CD4-positive, CD25-positive, alpha-beta regulatory T cell (primary cell): Measurements from ENCODE around the gene WDFY4. TPM values are rescaled to one million over a fixed set of nuclear protein-coding genes. Genes with fewer than 3 reads are reported as not detected.

Experiments
- ATAC-seq, 2 donors: fragments of 150-1000 bp; cut with Tn5 transposase; one replicate each; pipeline ENCODE4 v1.10.0; 2021; ENCODE audit warnings: low read depth in 2 of 2, moderate number of reproducible peaks in 2 of 2, moderate library complexity in 1 of 2
- DNase-seq, 3 donors: peaks; one replicate each; pipeline versions ENCODE4 v3.0.0 to v3.0.0-alpha.2; 2012 to 2022; ENCODE audit warnings: mixed read lengths in 1 of 3
- H3K27ac ChIP-seq: one replicate; pipeline ENCODE4 v1.7.0; 2013; ENCODE audit warnings: mild to moderate bottlenecking, low read length; ENCODE audit not compliant: insufficient read depth, poor library complexity, severe bottlenecking
- H3K27me3 ChIP-seq: one replicate; pipeline ENCODE4 v1.7.0; 2013; ENCODE audit warnings: low read length; ENCODE audit not compliant: control insufficient read depth, insufficient read depth
- H3K36me3 ChIP-seq: one replicate; pipeline ENCODE4 v1.7.0; 2013; ENCODE audit warnings: mild to moderate bottlenecking, low read length, moderate library complexity; ENCODE audit not compliant: control insufficient read depth, insufficient read depth
- H3K4me1 ChIP-seq: 2 replicates; pipeline ENCODE4 v1.7.0; 2013; ENCODE audit warnings: mild to moderate bottlenecking, low read length; ENCODE audit not compliant: insufficient read depth, control insufficient read depth, poor library complexity, severe bottlenecking
- H3K4me3 ChIP-seq: one replicate; pipeline ENCODE4 v1.7.0; 2013; ENCODE audit warnings: low read depth, mild to moderate bottlenecking, low read length, moderate library complexity
- H3K9me3 ChIP-seq, 2 experiments: 1 replicate in 1 of 2; 2 replicates in 1 of 2; pipeline ENCODE4 v1.7.0; 2013; ENCODE audit warnings: low read length in 2 of 2, mild to moderate bottlenecking in 1 of 2, moderate library complexity in 1 of 2; ENCODE audit not compliant: control insufficient read depth in 2 of 2
- H3K27ac Mint-ChIP-seq, 3 donors: one replicate each; pipeline ENCODE4 v1.8.0; 2020 to 2022; ENCODE audit warnings: mild to moderate bottlenecking in 3 of 3, mixed read lengths in 3 of 3, moderate library complexity in 2 of 3
- H3K27me3 Mint-ChIP-seq: one replicate; pipeline ENCODE4 v1.8.0; 2022; ENCODE audit warnings: mild to moderate bottlenecking, mixed read lengths
- H3K36me3 Mint-ChIP-seq: one replicate; pipeline ENCODE4 v1.8.0; 2020; ENCODE audit warnings: mixed read lengths
- H3K4me1 Mint-ChIP-seq, 4 donors: one replicate each; pipeline ENCODE4 v1.8.0; 2020 to 2022; ENCODE audit warnings: mixed read lengths in 4 of 4, mild to moderate bottlenecking in 1 of 4
- H3K4me3 Mint-ChIP-seq, 4 donors: one replicate each; pipeline ENCODE4 v1.8.0; 2020 to 2022; ENCODE audit warnings: mild to moderate bottlenecking in 4 of 4, mixed read lengths in 4 of 4, moderate library complexity in 3 of 4
- H3K9me3 Mint-ChIP-seq, 7 donors: one replicate each; pipeline ENCODE4 v1.8.0; 2020 to 2022; ENCODE audit warnings: mixed read lengths in 7 of 7, mild to moderate bottlenecking in 3 of 7, moderate library complexity in 2 of 7
- polyA plus RNA-seq, 4 donors: library from polyadenylated mRNA; unstranded; fragments of 300-500 nt; fragmentation: Illumina TruSeq; gene quantifications; one replicate each; pipeline ENCODE4 v1.2.3, GENCODE V29; 2021
- total RNA-seq: library from RNA; stranded (reverse); gene quantifications from one replicate; pipeline ENCODE4 v1.2.3, GENCODE V29; 2022

WDFY4 gene
- total and polyA plus RNA-seq, 5 donors from 2014 or later = 0.15 to 0.57 (median 0.34) TPM

- H3K27me3 ChIP-seq = no peaks in the 10 kb centered on the region
- Mint-ChIP-seq H3K4me1 (no peaks in the 10 kb centered on the region), H3K36me3 (no peaks in the 10 kb centered on the region), H3K9me3 (peaks cover 0 to 8% (median 2%) of the 10 kb centered on the region in 7 donors), H3K4me3 (no peak overlapping the region), H3K27me3 (peaks cover 11% of the 10 kb centered on the region), H3K27ac (no peak overlapping the region)
- no peaks in the 10 kb centered on the region for H3K36me3 ChIP-seq
- no peaks in the 10 kb centered on the region for H3K4me1 ChIP-seq
- no peak overlapping the region for H3K27ac ChIP-seq
- H3K9me3 ChIP-seq = no peaks in the 10 kb centered on the region
- DNase-seq = no peak
- no peak overlapping the region for H3K4me3 ChIP-seq
- no peak for ATAC-seq
These were observed 331.0 kb downstream of the WDFY4 start for GRCh38 chr10:49015700-49016099.

- no peaks in the 10 kb centered on the region for H3K36me3 ChIP-seq
- Mint-ChIP-seq H3K36me3 (no peaks in the 10 kb centered on the region), H3K4me1 (no peaks in the 10 kb centered on the region), H3K27ac (no peak overlapping the region), H3K27me3 (peaks cover 16% of the 10 kb centered on the region), H3K4me3 (no peak overlapping the region), H3K9me3 (peaks cover 0 to 8% (median 2%) of the 10 kb centered on the region in 7 donors)
- H3K27me3 ChIP-seq = no peaks in the 10 kb centered on the region
- no peak overlapping the region for H3K27ac ChIP-seq
- H3K4me1 ChIP-seq = no peaks in the 10 kb centered on the region
- ATAC-seq = no peak
- DNase-seq = no peak
- H3K9me3 ChIP-seq = no peaks in the 10 kb centered on the region
- H3K4me3 ChIP-seq = no peak overlapping the region
These were observed 337.0 kb downstream of the WDFY4 start for GRCh38 chr10:49021685-49022084.

GRCh38 chr10:49023071-49023470 is 338.4 kb downstream of the WDFY4 start:
- H3K4me1 Mint-ChIP-seq = no peaks in the 10 kb centered on the region
- H3K36me3 Mint-ChIP-seq = no peaks in the 10 kb centered on the region
- H3K4me3 ChIP-seq = no peak overlapping the region
- no peak overlapping the region for H3K27ac ChIP-seq
- no peaks in the 10 kb centered on the region for H3K36me3 ChIP-seq
- DNase-seq (no peak), ATAC-seq (no peak)
- no peaks in the 10 kb centered on the region for H3K4me1 ChIP-seq
- no peaks in the 10 kb centered on the region for H3K9me3 ChIP-seq
- H3K27me3 Mint-ChIP-seq = peaks cover 15% of the 10 kb centered on the region
- peaks cover 0 to 8% (median 2%) of the 10 kb centered on the region in 7 donors for H3K9me3 Mint-ChIP-seq
- H3K27ac Mint-ChIP-seq = no peak overlapping the region
- H3K4me3 Mint-ChIP-seq = no peak overlapping the region
- no peaks in the 10 kb centered on the region for H3K27me3 ChIP-seq

- H3K27ac ChIP-seq = no peak overlapping the region
- no peaks in the 10 kb centered on the region for H3K9me3 ChIP-seq
- DNase-seq = no peak
- no peaks in the 10 kb centered on the region for H3K4me1 Mint-ChIP-seq
- ATAC-seq = no peak
- no peaks in the 10 kb centered on the region for H3K27me3 ChIP-seq
- H3K27me3 Mint-ChIP-seq = peaks cover 14% of the 10 kb centered on the region
- H3K36me3 Mint-ChIP-seq = no peaks in the 10 kb centered on the region
- no peak overlapping the region for H3K27ac Mint-ChIP-seq
- H3K4me1 ChIP-seq = no peaks in the 10 kb centered on the region
- H3K9me3 Mint-ChIP-seq = peaks cover 0 to 8% (median 2%) of the 10 kb centered on the region in 7 donors
- H3K36me3 ChIP-seq = no peaks in the 10 kb centered on the region
- H3K4me3 Mint-ChIP-seq = no peak overlapping the region
- H3K4me3 ChIP-seq = no peak overlapping the region
These were observed 339.1 kb downstream of the WDFY4 start for GRCh38 chr10:49023752-49024151.

GRCh38 chr10:49024484-49024883 is 339.8 kb downstream of the WDFY4 start:
- no peak for ATAC-seq
- Histone ChIP-seq H3K9me3 (no peaks in the 10 kb centered on the region), H3K36me3 (no peaks in the 10 kb centered on the region), H3K27ac (no peak overlapping the region), H3K4me3 (no peak overlapping the region), H3K27me3 (no peaks in the 10 kb centered on the region), H3K4me1 (no peaks in the 10 kb centered on the region)
- peaks cover 0 to 8% (median 2%) of the 10 kb centered on the region in 7 donors for H3K9me3 Mint-ChIP-seq
- no peak for DNase-seq
- no peak overlapping the region for H3K27ac Mint-ChIP-seq
- no peak overlapping the region for H3K4me3 Mint-ChIP-seq
- H3K27me3 Mint-ChIP-seq = peaks cover 13% of the 10 kb centered on the region
- H3K36me3 Mint-ChIP-seq = no peaks in the 10 kb centered on the region
- no peaks in the 10 kb centered on the region for H3K4me1 Mint-ChIP-seq

GRCh38 chr10:49025347-49025983 is 340.8 kb downstream of the WDFY4 start:
- Histone ChIP-seq H3K4me3 (no peak overlapping the region), H3K4me1 (no peaks in the 10 kb centered on the region), H3K27me3 (no peaks in the 10 kb centered on the region), H3K27ac (no peak overlapping the region), H3K36me3 (no peaks in the 10 kb centered on the region), H3K9me3 (no peaks in the 10 kb centered on the region)
- H3K27me3 Mint-ChIP-seq = peaks cover 10% of the 10 kb centered on the region
- no peaks in the 10 kb centered on the region for H3K9me3 Mint-ChIP-seq
- no peak overlapping the region for H3K4me3 Mint-ChIP-seq
- no peaks in the 10 kb centered on the region for H3K36me3 Mint-ChIP-seq
- no peak for ATAC-seq
- no peaks in the 10 kb centered on the region for H3K4me1 Mint-ChIP-seq
- no peak for DNase-seq
- H3K27ac Mint-ChIP-seq = no peak overlapping the region

GRCh38 chr10:49028639-49029038 is 344.0 kb downstream of the WDFY4 start:
- no peaks in the 10 kb centered on the region for H3K4me1 Mint-ChIP-seq

GRCh38 chr10:49029666-49030065 is 345.0 kb downstream of the WDFY4 start:
- Histone ChIP-seq H3K27me3 (no peaks in the 10 kb centered on the region), H3K27ac (no peak overlapping the region)

More at GRCh38 chr10:49028639-49029038, 344.0 kb downstream of the WDFY4 start:
- ATAC-seq (no peak), DNase-seq (no peak)
- no peak overlapping the region for H3K27ac Mint-ChIP-seq
- no peaks in the 10 kb centered on the region for H3K9me3 Mint-ChIP-seq
- no peaks in the 10 kb centered on the region for H3K36me3 Mint-ChIP-seq
- Histone ChIP-seq H3K9me3 (no peaks in the 10 kb centered on the region), H3K4me3 (no peak overlapping the region), H3K4me1 (no peaks in the 10 kb centered on the region), H3K36me3 (no peaks in the 10 kb centered on the region), H3K27ac (no peak overlapping the region), H3K27me3 (no peaks in the 10 kb centered on the region)
- H3K27me3 Mint-ChIP-seq = peaks cover 7% of the 10 kb centered on the region
- no peak overlapping the region for H3K4me3 Mint-ChIP-seq

More at GRCh38 chr10:49029666-49030065, 345.0 kb downstream of the WDFY4 start:
- Mint-ChIP-seq H3K4me1 (no peaks in the 10 kb centered on the region), H3K27me3 (peaks cover 4% of the 10 kb centered on the region), H3K4me3 (no peak overlapping the region), H3K36me3 (no peaks in the 10 kb centered on the region), H3K27ac (no peak overlapping the region), H3K9me3 (no peaks in the 10 kb centered on the region)
- ATAC-seq = no peak
- Histone ChIP-seq H3K4me1 (no peaks in the 10 kb centered on the region), H3K36me3 (no peaks in the 10 kb centered on the region), H3K4me3 (no peak overlapping the region), H3K9me3 (no peaks in the 10 kb centered on the region)
- no peak for DNase-seq
